Caco-2 (cell line): ENCODE data around the gene LSM10. TPM values are rescaled to one million over a fixed set of nuclear protein-coding genes. Genes with fewer than 3 reads are reported as not detected.

Experiments used
- BruUV-seq: library from RNA; stranded (reverse); fragments of 400-500 nt; replicated peaks from 2 replicates; lab custom pipeline; 2021; lab: Mats Ljungman, UMichigan
- CTCF ChIA-PET: fragments of 300-600 bp; sonication (Branson Sonifier 250); formaldehyde crosslinking; loops from one replicate; lab custom pipeline; 2022; ENCODE audit warnings: antibody characterized with exemption; lab: Charles Lee
- POLR2A ChIA-PET: fragments of 300-600 bp; sonication (Branson Sonifier 250); formaldehyde crosslinking; loops from one replicate; lab custom pipeline; 2022; ENCODE audit warnings: antibody characterized with exemption; lab: Charles Lee
- DNase-seq, 2 experiments: peaks; one replicate each; pipeline versions ENCODE4 v3.0.0 to v3.0.0-alpha.2; 2020 to 2022
- H3K27me3 ChIP-seq: replicated peaks from 2 replicates; pipeline ENCODE4 v1.6.0; 2011; ENCODE audit warnings: low read length; ENCODE audit not compliant: control insufficient read depth, insufficient read depth
- H3K36me3 ChIP-seq: 2 replicates; pipeline ENCODE4 v1.5.1; 2011; ENCODE audit warnings: low read length; ENCODE audit not compliant: control insufficient read depth, insufficient read depth
- H3K4me1 ChIP-seq: fragments of 250-450 bp; sonication (Bioruptor Pico); 2 replicates; pipeline ENCODE4 v1.5.1; 2020; ENCODE audit warnings: mild to moderate bottlenecking
- H3K4me3 ChIP-seq: 2 replicates; pipeline ENCODE4 v1.5.1; 2011; ENCODE audit warnings: low read depth, mild to moderate bottlenecking, control low read depth, low read length
- H3K9me3 ChIP-seq: fragments of 250-450 bp; sonication (Bioruptor Pico); 2 replicates; pipeline ENCODE4 v1.5.1; 2020; ENCODE audit warnings: mild to moderate bottlenecking, moderate library complexity
- H3K27ac Mint-ChIP-seq: one replicate; pipeline ENCODE4 v1.8.0; 2022; ENCODE audit warnings: mixed read lengths; ENCODE audit not compliant: unreplicated experiment
- H3K27me3 Mint-ChIP-seq: one replicate; pipeline ENCODE4 v1.8.0; 2022; ENCODE audit warnings: mixed read lengths; ENCODE audit not compliant: insufficient read depth, unreplicated experiment
- H3K36me3 Mint-ChIP-seq: one replicate; pipeline ENCODE4 v1.8.0; 2022; ENCODE audit warnings: mild to moderate bottlenecking, mixed read lengths; ENCODE audit not compliant: insufficient read depth, unreplicated experiment
- H3K4me1 Mint-ChIP-seq: one replicate; pipeline ENCODE4 v1.8.0; 2022; ENCODE audit warnings: low read depth, mixed read lengths; ENCODE audit not compliant: unreplicated experiment
- H3K4me3 Mint-ChIP-seq: one replicate; pipeline ENCODE4 v1.8.0; 2022; ENCODE audit warnings: mild to moderate bottlenecking, moderate library complexity, mixed read lengths; ENCODE audit not compliant: unreplicated experiment
- H3K9me3 Mint-ChIP-seq: one replicate; pipeline ENCODE4 v1.8.0; 2022; ENCODE audit warnings: mixed read lengths; ENCODE audit not compliant: unreplicated experiment
- intact Hi-C: fragments of 100-400 bp; cut with micrococcal nuclease; formaldehyde crosslinking; loops from one replicate; pipeline ENCODE4 v1.10.0; 2022; ENCODE audit not compliant: unreplicated experiment
- total RNA-seq: library from RNA; stranded (reverse); gene quantifications from 2 replicates; pipeline ENCODE4 v1.2.3, GENCODE V29; 2022
- TF ChIP-seq, protein P1 (sequence below), 2 experiments: fragments of 200-600 bp in 1 of 2; IDR thresholded peaks; 1 replicate in 1 of 2; 2 replicates in 1 of 2; pipeline versions ENCODE4 v1.5.1 to v1.8.0; 2011 to 2022; ENCODE audit warnings: antibody characterized with exemption in 1 of 2, control low read depth in 1 of 2, inconsistent platforms in 1 of 2, low read depth in 1 of 2, low read length in 1 of 2, mild to moderate bottlenecking in 1 of 2, moderate library complexity in 1 of 2; ENCODE audit not compliant: insufficient read depth in 1 of 2, severe bottlenecking in 1 of 2, unreplicated experiment in 1 of 2

Gene LSM10
- total RNA-seq, 1 experiment from 2014 or later, result 20.7 TPM

GRCh38 chr1:36440646-36441045, 42.9 kb upstream of the LSM10 start:
- H3K4me3 ChIP-seq, result no peak overlapping the region
- no peaks in the 10 kb centered on the region for H3K27me3 Mint-ChIP-seq
- no peaks in the 10 kb centered on the region for H3K9me3 Mint-ChIP-seq
- no peaks in the 10 kb centered on the region for H3K36me3 ChIP-seq
- POLR2A ChIA-PET, result no interaction called here
- intact Hi-C loops, result no loop called here
- no peaks in the 10 kb centered on the region for H3K36me3 Mint-ChIP-seq
- TF ChIP-seq, protein P1, sequence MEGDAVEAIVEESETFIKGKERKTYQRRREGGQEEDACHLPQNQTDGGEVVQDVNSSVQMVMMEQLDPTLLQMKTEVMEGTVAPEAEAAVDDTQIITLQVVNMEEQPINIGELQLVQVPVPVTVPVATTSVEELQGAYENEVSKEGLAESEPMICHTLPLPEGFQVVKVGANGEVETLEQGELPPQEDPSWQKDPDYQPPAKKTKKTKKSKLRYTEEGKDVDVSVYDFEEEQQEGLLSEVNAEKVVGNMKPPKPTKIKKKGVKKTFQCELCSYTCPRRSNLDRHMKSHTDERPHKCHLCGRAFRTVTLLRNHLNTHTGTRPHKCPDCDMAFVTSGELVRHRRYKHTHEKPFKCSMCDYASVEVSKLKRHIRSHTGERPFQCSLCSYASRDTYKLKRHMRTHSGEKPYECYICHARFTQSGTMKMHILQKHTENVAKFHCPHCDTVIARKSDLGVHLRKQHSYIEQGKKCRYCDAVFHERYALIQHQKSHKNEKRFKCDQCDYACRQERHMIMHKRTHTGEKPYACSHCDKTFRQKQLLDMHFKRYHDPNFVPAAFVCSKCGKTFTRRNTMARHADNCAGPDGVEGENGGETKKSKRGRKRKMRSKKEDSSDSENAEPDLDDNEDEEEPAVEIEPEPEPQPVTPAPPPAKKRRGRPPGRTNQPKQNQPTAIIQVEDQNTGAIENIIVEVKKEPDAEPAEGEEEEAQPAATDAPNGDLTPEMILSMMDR (IDR thresholded peaks at IDR 0.05; ENCODE audit: insufficient read depth in 1 of 2, low read depth in 1 of 2, low read length in 1 of 2, severe bottlenecking in 1 of 2, unreplicated experiment in 1 of 2), result no peak
- H3K4me1 Mint-ChIP-seq, result peaks cover 6% of the 10 kb centered on the region
- H3K9me3 ChIP-seq, result no peaks in the 10 kb centered on the region
- DNase-seq, result no peak
- no TSS peak for BruUV-seq
- no peaks in the 10 kb centered on the region for H3K4me1 ChIP-seq
- H3K27me3 ChIP-seq, result no peaks in the 10 kb centered on the region
- CTCF ChIA-PET, result no interaction called here
- H3K4me3 Mint-ChIP-seq, result no peak overlapping the region
- no peak overlapping the region for H3K27ac Mint-ChIP-seq

- no TSS peak for BruUV-seq
- H3K36me3 ChIP-seq, result no peaks in the 10 kb centered on the region
- no peaks in the 10 kb centered on the region for H3K27me3 ChIP-seq
- H3K9me3 ChIP-seq, result no peaks in the 10 kb centered on the region
- H3K4me1 ChIP-seq, result no peaks in the 10 kb centered on the region
- Mint-ChIP-seq H3K9me3 (no peaks in the 10 kb centered on the region), H3K27ac (no peak overlapping the region), H3K4me3 (no peak overlapping the region), H3K36me3 (no peaks in the 10 kb centered on the region), H3K4me1 (peaks cover 6% of the 10 kb centered on the region), H3K27me3 (no peaks in the 10 kb centered on the region)
- CTCF ChIA-PET, result no interaction called here
- POLR2A ChIA-PET, result no interaction called here
- no peak for DNase-seq
- intact Hi-C loops, result no loop called here
- no peak overlapping the region for H3K4me3 ChIP-seq
- TF ChIP-seq, protein P1 (IDR thresholded peaks at IDR 0.05; ENCODE audit: insufficient read depth in 1 of 2, low read depth in 1 of 2, low read length in 1 of 2, severe bottlenecking in 1 of 2, unreplicated experiment in 1 of 2), result no peak
These were observed 42.3 kb upstream of the LSM10 start for GRCh38 chr1:36440044-36440443.

DNA sequence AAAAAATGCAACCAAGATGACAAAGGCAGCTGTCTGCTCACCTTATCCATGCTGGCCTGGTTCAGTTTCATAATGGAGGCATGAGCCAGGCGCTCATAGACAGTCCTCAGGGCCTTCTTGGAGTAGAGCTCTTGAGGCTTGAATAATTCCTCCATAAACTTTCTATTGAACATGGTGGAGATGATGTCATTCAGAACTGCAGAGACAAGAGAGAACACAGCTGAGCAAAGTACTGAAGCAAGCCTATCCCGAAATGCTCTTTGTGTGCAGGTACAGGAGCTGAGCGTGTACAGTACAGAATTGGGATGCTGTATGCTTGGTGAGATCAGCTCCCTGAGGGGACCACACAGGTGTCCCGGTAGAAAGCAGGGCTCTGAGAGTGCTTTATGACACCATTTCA, 41.0 kb upstream of the LSM10 start:
- TF ChIP-seq, protein P1 (IDR thresholded peaks at IDR 0.05; ENCODE audit: insufficient read depth in 1 of 2, low read depth in 1 of 2, low read length in 1 of 2, severe bottlenecking in 1 of 2, unreplicated experiment in 1 of 2), result no peak
- BruUV-seq, result no TSS peak
- no peaks in the 10 kb centered on the region for H3K27me3 ChIP-seq
- no peak overlapping the region for H3K4me3 Mint-ChIP-seq
- H3K4me1 Mint-ChIP-seq, result peaks cover 6% of the 10 kb centered on the region
- H3K9me3 Mint-ChIP-seq, result no peaks in the 10 kb centered on the region
- no peaks in the 10 kb centered on the region for H3K4me1 ChIP-seq
- CTCF ChIA-PET, result no interaction called here
- H3K4me3 ChIP-seq, result no peak overlapping the region
- intact Hi-C loops, result no loop called here
- H3K9me3 ChIP-seq, result no peaks in the 10 kb centered on the region
- POLR2A ChIA-PET, result no interaction called here
- H3K36me3 ChIP-seq, result no peaks in the 10 kb centered on the region
- H3K36me3 Mint-ChIP-seq, result no peaks in the 10 kb centered on the region
- no peak for DNase-seq
- H3K27ac Mint-ChIP-seq, result no peak overlapping the region
- no peaks in the 10 kb centered on the region for H3K27me3 Mint-ChIP-seq
